HG03575 (cell line): Measurements from ENCODE around the gene CES5A.
"Not testable (repeated sequence)": the region's sequence is repeated elsewhere in the genome, so short reads cannot be mapped to it uniquely, and the experiment has no call there.

Experiments
- ATAC-seq: cut with Tn5 transposase; IDR thresholded peaks from one replicate; pipeline ENCODE4 v1.9.1; 2021; ENCODE audit not compliant: unreplicated experiment, insufficient number of reproducible peaks, low FRiP score; ENCODE audit errors: extremely low read depth

Gene CES5A

DNA sequence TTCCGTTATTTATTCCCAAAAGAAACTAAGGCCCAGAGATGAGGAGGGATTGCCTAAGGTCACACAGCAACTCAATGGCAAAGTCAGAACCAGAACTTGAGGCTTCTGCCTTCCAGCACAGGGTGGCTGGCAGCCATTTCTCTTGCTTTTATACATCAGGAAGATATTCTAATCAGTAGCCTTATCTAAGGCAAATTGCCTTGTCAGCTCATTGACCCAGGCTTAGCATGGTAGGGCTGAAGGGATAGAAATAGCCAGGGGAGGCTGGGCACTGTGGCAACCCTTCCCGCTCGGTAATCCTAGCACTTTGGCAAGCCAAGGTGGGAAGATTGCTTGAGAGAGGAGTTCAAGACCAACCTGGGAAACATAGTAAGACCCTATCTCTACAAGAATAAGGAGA lies 40.0 kb downstream of the CES5A start:
- ATAC-seq = not testable (repeated sequence)

DNA sequence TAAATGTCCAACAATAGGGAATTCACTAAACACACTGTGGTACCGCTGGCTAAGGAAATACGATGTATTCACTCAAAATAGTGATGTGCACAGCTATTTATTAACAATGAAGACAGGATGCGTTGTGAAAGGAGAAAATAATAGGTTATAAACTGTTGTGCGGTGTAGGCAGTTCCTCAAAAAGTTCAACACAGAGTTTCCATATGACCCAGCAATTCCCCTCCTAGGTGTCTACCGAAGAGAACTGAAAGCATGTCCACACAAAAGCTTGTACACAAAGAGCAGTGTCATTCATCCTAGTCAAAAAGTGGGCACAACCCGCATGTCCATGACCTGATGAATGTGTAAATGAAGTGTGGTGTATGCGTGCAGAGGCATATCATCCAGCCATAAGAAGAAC lies 41.1 kb downstream of the CES5A start:
- ATAC-seq = peak; percentile 61

DNA sequence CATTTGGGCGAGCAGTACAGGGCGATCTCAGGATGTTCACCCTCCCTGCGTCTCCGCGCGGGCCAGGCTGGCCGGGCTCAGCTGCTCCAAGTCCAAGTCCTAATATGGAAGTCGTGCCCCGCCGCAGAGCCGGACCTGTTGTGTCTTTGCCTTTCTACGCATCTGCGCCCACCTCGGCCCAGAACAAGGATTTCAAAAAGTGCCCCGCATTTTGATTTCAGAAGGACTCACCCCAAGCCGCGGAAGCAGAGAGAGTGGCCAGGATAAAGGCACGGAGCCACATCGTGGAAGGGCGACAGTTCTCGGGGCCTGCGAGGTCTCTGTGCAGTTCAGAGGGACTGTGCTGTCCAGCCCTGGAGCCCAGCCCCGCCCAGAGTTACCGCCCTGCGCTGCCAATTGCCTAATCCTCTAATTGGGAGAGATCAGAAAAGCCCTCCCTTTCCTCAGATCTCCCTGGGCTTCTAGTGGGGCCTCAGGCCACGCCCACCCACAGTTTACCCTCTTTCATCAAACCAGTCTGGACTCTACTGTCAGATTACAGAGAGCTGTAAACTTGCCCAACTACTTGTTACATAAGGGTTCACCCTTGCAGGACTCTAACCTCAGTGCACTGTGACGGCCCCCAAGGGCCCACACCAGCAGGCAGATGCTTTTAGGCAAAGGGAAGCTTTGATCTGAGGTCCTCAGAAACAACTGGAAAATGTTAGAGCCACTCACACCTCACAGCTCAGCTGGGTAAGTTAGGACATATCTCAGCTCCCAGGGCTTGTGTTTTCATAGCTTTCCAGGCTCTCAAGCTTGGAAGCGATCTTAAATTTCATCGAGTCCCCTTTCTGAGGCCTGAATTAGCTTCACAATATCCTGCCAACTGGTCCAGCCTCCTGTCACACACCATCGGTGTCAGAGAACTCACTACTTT lies 42.1 kb downstream of the CES5A start, which contains the start of gene CES1:
TSS of gene CES1 (minus strand) at position 324 of the 919 bp plus-strand sequence. CDS start at position 283, 41 bp downstream.
- no peak for ATAC-seq

- no peak for ATAC-seq
Measured at GRCh38 chr16:55832425-55832772, 42.8 kb downstream of the CES5A start.

- ATAC-seq = no peak
Measured at GRCh38 chr16:55830658-55831294, 44.4 kb downstream of the CES5A start.

DNA sequence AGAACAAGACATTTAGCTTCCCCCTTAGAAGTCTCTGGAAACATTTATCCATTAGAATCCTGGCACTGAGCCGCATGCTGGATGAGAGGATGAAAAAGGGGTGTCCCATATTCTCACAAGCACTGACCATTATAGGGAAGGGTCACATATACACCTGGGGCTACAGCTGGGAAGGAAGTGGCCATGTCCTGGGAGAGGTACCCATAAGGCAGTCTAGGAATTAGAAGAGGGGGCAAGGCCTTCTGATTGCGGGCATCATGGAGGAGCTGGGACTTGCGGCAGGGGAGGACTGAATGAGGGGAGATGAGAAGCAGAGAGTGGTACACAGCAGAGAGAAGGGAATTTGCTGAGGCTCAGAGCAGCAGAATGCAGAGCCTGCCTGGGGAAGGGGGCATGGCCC lies 45.9 kb downstream of the CES5A start:
- ATAC-seq = not testable (repeated sequence)

DNA sequence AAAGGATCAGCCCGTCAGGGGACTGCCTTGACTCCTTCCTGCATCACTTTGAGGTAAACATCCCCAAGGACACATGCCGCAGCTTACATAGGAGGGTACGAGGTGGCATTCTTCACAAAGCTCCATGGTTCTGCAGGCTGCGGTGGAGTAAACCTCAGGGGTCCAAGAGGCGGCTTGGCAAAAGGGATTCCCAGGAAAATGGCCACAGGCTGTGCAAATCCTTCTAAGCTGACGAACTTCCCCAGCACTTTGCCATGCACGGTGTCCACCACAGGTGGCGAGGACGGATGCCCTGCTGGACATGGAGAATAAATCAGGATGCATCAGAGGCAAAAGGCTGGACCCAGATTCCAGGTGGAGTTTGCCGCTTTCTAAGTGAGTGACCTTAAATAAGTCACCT lies 46.5 kb downstream of the CES5A start:
- ATAC-seq = no peak

GRCh38 chr16:55825115-55825728 lies 50.0 kb downstream of the CES5A start:
- ATAC-seq = no peak

DNA sequence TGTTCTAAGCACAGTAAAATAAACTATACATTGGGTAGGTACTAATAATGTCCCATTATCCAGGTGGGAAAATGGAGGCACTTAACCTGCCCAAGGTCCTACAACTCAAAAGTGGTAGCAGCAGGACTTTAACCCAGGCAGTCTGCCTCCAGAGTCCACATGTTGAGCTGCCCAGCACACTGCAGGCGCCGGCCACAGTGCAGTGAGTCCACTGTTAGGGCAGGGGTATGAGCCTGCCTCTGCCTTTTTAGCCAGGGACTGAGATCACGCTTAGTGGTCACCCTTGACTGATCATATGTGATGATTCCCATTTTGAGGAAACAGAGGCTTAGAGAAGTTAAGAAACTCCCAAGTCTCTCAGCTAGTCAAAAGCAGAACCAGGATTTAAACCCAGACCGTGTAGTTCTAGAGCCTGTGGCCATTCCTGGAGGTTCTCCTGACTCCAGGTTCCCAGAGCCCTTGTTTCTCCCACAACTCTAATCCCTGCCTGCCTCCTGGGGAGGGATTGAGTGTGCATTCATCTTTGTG lies 50.6 kb downstream of the CES5A start:
- no peak for ATAC-seq

GRCh38 chr16:55822280-55822810 lies 52.8 kb downstream of the CES5A start:
- ATAC-seq = no peak

GRCh38 chr16:55821210-55821609 lies 54.0 kb downstream of the CES5A start:
- ATAC-seq = no peak

GRCh38 chr16:55820615-55821014 lies 54.6 kb downstream of the CES5A start:
- ATAC-seq = no peak

GRCh38 chr16:55817236-55817912 lies 57.8 kb downstream of the CES5A start:
- ATAC-seq = no peak

GRCh38 chr16:55816222-55816621 lies 59.0 kb downstream of the CES5A start:
- not testable (repeated sequence) for ATAC-seq

GRCh38 chr16:55815320-55815719 lies 59.9 kb downstream of the CES5A start:
- no peak for ATAC-seq

DNA sequence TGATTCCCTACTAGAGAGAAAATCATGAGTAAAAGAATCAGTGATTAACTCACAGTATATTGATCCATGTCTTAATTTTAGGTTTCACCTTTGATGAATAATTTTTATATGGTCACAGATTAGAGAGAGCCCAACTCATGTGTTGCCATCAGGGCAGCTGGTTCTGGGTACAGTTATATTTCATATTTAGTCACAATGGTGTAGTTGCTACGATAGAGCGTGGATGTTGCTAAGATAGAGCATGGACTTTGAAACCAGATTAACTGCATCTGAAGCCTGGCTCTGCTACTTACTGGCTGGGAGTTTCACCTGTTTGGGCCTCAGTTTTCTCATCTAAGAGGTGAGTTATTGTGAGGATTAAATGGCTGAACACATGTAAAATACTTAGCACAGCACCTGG lies 61.0 kb downstream of the CES5A start:
- ATAC-seq = not testable (repeated sequence)

DNA sequence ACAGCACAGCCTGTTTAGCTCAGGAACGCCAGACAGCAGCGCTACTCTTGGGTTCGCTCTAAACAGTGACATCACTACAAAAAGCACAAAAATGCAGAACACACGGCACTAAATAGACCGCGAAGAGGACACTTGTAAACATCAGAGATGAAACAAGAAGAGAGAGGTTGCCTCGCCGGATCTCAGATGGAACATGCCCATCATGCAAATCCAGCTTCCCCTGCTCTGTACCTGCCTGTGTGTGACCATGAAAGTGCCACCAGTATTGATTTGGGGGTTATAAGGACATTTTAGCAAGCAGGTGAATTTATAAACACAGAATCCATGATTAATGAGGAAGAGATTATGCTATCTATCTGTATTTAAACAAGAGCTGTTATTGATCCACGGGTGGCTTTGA lies 61.4 kb downstream of the CES5A start:
- not testable (repeated sequence) for ATAC-seq

- ATAC-seq = no peak
Measured at GRCh38 chr16:55812951-55813350, 62.2 kb downstream of the CES5A start.

- ATAC-seq = no peak
Measured at GRCh38 chr16:55811811-55812210, 63.4 kb downstream of the CES5A start.
